A549 (cell line): Measurements from ENCODE around the gene F2RL2. TPM values are rescaled to one million over a fixed set of nuclear protein-coding genes. Genes with fewer than 3 reads are reported as not detected.

Source experiments
- ATAC-seq, 2 experiments: fragments of 200-7000 bp in 1 of 2; fragments of >200 bp in 1 of 2; cut with Nextera tagmentation in 1 of 2; cut with Tn5 transposase in 1 of 2; 3 replicates each; pipeline versions ENCODE4 v1.8.0 to v1.9.1; 2018 to 2020; ENCODE audit warnings: mild to moderate bottlenecking in 1 of 2, moderate library complexity in 1 of 2
- CTCF ChIA-PET: fragments of 300-600 bp; sonication (Branson Sonifier 250); formaldehyde crosslinking; extraction: SDS; loops from one replicate; lab custom pipeline; 2021; ENCODE audit warnings: antibody characterized with exemption, inconsistent platforms; lab: Yijun Ruan, JAX
- POLR2A ChIA-PET: fragments of 350-600 bp; formaldehyde crosslinking; extraction: SDS; loops from one replicate; lab custom pipeline; 2021; ENCODE audit warnings: antibody characterized with exemption, inconsistent platforms; lab: Yijun Ruan, JAX
- DNase-seq, 2 experiments: peaks; one replicate each; pipeline versions ENCODE4 v3.0.0 to v3.0.0-alpha.2; 2011 to 2016; ENCODE audit warnings: low read depth in 1 of 2, low spot score in 1 of 2
- FAIRE-seq: peaks from 2 replicates; lab custom pipeline; 2011; peaks lifted over from hg19 to GRCh38; lab: Jason Lieb, UNC
- H3K27ac ChIP-seq, 2 experiments: fragments of >200 bp; sonication (Bioruptor Twin); formaldehyde crosslinking; 3 replicates each; pipeline ENCODE4 v1.5.1; 2016 to 2017
- H3K4me1 ChIP-seq: fragments of >200 bp; sonication (Bioruptor Twin); formaldehyde crosslinking; 3 replicates; pipeline ENCODE4 v1.6.1; 2016
- H3K4me2 ChIP-seq: fragments of >200 bp; sonication (Bioruptor Twin); formaldehyde crosslinking; 3 replicates; pipeline ENCODE4 v1.6.1; 2016
- H3K4me3 ChIP-seq: fragments of >200 bp; sonication (Bioruptor Twin); formaldehyde crosslinking; 3 replicates; pipeline ENCODE4 v1.5.1; 2016
- H3K9me3 ChIP-seq: fragments of >200 bp; sonication (Bioruptor Twin); formaldehyde crosslinking; 3 replicates; pipeline ENCODE4 v1.6.1; 2016
- CHD2 ChIP-seq: fragments of 150-350 bp; IDR thresholded peaks from 2 replicates; pipeline ENCODE4 v1.6.1; 2014; ENCODE audit warnings: low read length; ENCODE audit not compliant: partially characterized antibody
- EHMT2 ChIP-seq: fragments of 200-600 bp; sonication (generic); IDR thresholded peaks from 2 replicates; pipeline ENCODE4 v1.6.1; 2016; ENCODE audit warnings: antibody characterized with exemption, low read depth, mild to moderate bottlenecking, moderate library complexity
- FOSB ChIP-seq: fragments of 250-450 bp; sonication (Bioruptor Pico); IDR thresholded peaks from 2 replicates; pipeline ENCODE4 v1.5.0; 2020; ENCODE audit warnings: mild to moderate bottlenecking, moderate library complexity
- FOSL2 ChIP-seq, 2 experiments: fragments of 450-650 bp in 1 of 2; fragments of >200 bp in 1 of 2; sonication (Bioruptor Twin) in 1 of 2; formaldehyde crosslinking; IDR thresholded peaks; 2 replicates each; pipeline versions ENCODE4 v1.5.0 to v1.6.1; 2016 to 2020; ENCODE audit warnings: mild to moderate bottlenecking in 1 of 2, moderate library complexity in 1 of 2
- FOXS1 ChIP-seq: fragments of 250-450 bp; sonication (Bioruptor Pico); IDR thresholded peaks from 2 replicates; pipeline ENCODE4 v1.5.0; 2020; ENCODE audit warnings: mild to moderate bottlenecking, moderate library complexity
- HDAC2 ChIP-seq: fragments of 200-600 bp; sonication (generic); IDR thresholded peaks from 2 replicates; pipeline ENCODE4 v1.6.1; 2016
- HEYL ChIP-seq: fragments of 250-450 bp; sonication (Bioruptor Pico); IDR thresholded peaks from 2 replicates; pipeline ENCODE4 v1.8.0; 2021; ENCODE audit warnings: mild to moderate bottlenecking, moderate library complexity
- KDM5A ChIP-seq: fragments of 200-600 bp; sonication (generic); IDR thresholded peaks from 2 replicates; pipeline ENCODE4 v1.6.1; 2016; ENCODE audit warnings: antibody characterized with exemption, mild to moderate bottlenecking
- MYC ChIP-seq: IDR thresholded peaks from 2 replicates; pipeline ENCODE4 v1.6.1; 2012; ENCODE audit warnings: mild to moderate bottlenecking, inconsistent platforms, low read length, improper control_type of control experiment, borderline replicate concordance
- POLR2A ChIP-seq: IDR thresholded peaks from 2 replicates; pipeline ENCODE4 v1.6.1; 2012; ENCODE audit warnings: mild to moderate bottlenecking, low read length
- RAD21 ChIP-seq, 2 experiments: fragments of >200 bp in 1 of 2; sonication (Bioruptor Twin) in 1 of 2; formaldehyde crosslinking in 1 of 2; IDR thresholded peaks in 1 of 2; conservative IDR thresholded peaks in 1 of 2; 2 replicates in 1 of 2; 3 replicates in 1 of 2; pipeline ENCODE4 v1.6.1; 2012 to 2018; ENCODE audit warnings: inconsistent platforms in 1 of 2
- SMC3 ChIP-seq: fragments of >200 bp; sonication (Bioruptor Twin); formaldehyde crosslinking; IDR thresholded peaks from 3 replicates; pipeline ENCODE4 v1.6.1; 2018; ENCODE audit warnings: inconsistent platforms
- ZSCAN20 ChIP-seq: fragments of 250-450 bp; sonication (Bioruptor Pico); IDR thresholded peaks from 2 replicates; pipeline ENCODE4 v1.8.0; 2022; ENCODE audit warnings: mild to moderate bottlenecking, moderate library complexity
- WGBS: methylation state at CpG from one replicate; pipeline ENCODE4 v1.1.6; 2017; ENCODE audit errors: missing lambda C conversion rate; 5-methylcytosine and 5-hydroxymethylcytosine counted together
- polyA plus RNA-seq, 4 experiments: library from polyadenylated mRNA; depleted of rRNA in 3 of 4; stranded (reverse); fragments of >200 nt; fragmentation: RNase III in 1 of 4; extraction: RNeasy Plus Mini Kit Qiagen cat#74134 plus additional on column Dnase treatment in 1 of 4; gene quantifications; 2 replicates in 3 of 4; 3 replicates in 1 of 4; pipeline ENCODE4 v1.2.3, GENCODE V29; 2011 to 2017
- TF ChIP-seq, protein P1 (sequence below): fragments of 200-600 bp; sonication (generic); IDR thresholded peaks from 2 replicates; pipeline ENCODE4 v1.6.1; 2016; ENCODE audit warnings: antibody characterized with exemption, mild to moderate bottlenecking, moderate library complexity
- TF ChIP-seq, protein P2 (sequence below): fragments of >200 bp; sonication (Bioruptor Twin); formaldehyde crosslinking; IDR thresholded peaks from 3 replicates; pipeline ENCODE4 v1.6.1; 2016
- TF ChIP-seq, protein P3 (sequence below): fragments of >200 bp; sonication (Bioruptor Twin); formaldehyde crosslinking; IDR thresholded peaks from 3 replicates; pipeline ENCODE4 v1.5.1; 2016
- TF ChIP-seq, protein P4 (sequence below): fragments of 250-450 bp; sonication (Bioruptor Pico); IDR thresholded peaks from 2 replicates; pipeline ENCODE4 v1.5.0; 2021; ENCODE audit warnings: mild to moderate bottlenecking, moderate library complexity, borderline replicate concordance
- TF ChIP-seq, protein P5 (sequence below): fragments of >200 bp; sonication (Bioruptor Twin); formaldehyde crosslinking; IDR thresholded peaks from 2 replicates; pipeline ENCODE4 v1.6.1; 2016
- TF ChIP-seq, protein P6 (sequence below): fragments of 450-650 bp; IDR thresholded peaks from 2 replicates; pipeline ENCODE4 v1.6.1; 2014; ENCODE audit warnings: antibody characterized with exemption
- TF ChIP-seq, protein P7 (sequence below): IDR thresholded peaks from 2 replicates; pipeline ENCODE4 v1.6.1; 2012; ENCODE audit warnings: low read depth, borderline replicate concordance

The F2RL2 gene
- polyA plus RNA-seq, 2 of the 4 experiments (the other 2 are of a cell fraction), result 6.3 to 44.7 TPM

DNA sequence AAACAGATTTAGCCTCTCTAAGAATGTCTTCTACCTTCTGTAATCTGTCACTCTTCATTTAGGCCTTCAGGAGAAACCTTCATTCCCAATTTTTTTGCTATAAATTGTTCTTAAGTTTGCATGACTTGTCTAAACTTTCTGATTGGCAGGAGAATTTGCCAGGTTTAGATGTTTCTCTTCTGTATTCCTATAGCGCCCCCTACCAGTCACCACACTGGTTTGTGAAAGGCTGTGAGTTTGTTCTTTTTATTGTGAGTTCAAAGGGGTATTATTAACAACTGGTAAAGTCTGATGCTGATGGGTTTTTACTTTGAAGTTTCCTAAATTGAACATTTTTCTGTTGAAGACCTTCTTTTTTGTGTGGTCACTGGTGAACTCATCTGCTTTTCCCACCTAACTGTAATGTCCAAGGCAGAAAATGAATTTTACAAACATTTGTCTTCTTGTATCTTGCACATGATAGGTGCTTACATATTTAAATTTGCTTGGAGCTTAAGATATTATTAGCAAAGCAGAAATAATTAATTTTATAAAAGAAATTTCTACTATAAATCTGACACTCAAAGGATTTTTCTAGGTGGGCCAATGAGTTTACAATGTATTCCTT, 18.4 kb upstream of the F2RL2 start:
- FAIRE-seq (no peak), DNase-seq (peak; percentile 58 to 80), ATAC-seq (peak; percentile 62 to 85; a peak in 5 of 6 replicates)
- H3K4me2 ChIP-seq, result no peak overlapping the region
- H3K4me1 ChIP-seq, result no peaks in the 10 kb centered on the region
- CTCF ChIA-PET, result interaction anchor here (0.7 to 4.1 kb wide), 13 partner anchors 12 to 238 kb away, joined by 3 to 42 read pairs (median 5); partner anchors contain the start of gene IQGAP2
- H3K27ac ChIP-seq, result no peak overlapping the region
- POLR2A ChIA-PET, result no interaction called here
- no peak overlapping the region for H3K4me3 ChIP-seq
- no peak for TF ChIP-seq POLR2A
- no peak for TF ChIP-seq FOXS1 (CRISPR knock-in tag)
- TF ChIP-seq, protein P1, sequence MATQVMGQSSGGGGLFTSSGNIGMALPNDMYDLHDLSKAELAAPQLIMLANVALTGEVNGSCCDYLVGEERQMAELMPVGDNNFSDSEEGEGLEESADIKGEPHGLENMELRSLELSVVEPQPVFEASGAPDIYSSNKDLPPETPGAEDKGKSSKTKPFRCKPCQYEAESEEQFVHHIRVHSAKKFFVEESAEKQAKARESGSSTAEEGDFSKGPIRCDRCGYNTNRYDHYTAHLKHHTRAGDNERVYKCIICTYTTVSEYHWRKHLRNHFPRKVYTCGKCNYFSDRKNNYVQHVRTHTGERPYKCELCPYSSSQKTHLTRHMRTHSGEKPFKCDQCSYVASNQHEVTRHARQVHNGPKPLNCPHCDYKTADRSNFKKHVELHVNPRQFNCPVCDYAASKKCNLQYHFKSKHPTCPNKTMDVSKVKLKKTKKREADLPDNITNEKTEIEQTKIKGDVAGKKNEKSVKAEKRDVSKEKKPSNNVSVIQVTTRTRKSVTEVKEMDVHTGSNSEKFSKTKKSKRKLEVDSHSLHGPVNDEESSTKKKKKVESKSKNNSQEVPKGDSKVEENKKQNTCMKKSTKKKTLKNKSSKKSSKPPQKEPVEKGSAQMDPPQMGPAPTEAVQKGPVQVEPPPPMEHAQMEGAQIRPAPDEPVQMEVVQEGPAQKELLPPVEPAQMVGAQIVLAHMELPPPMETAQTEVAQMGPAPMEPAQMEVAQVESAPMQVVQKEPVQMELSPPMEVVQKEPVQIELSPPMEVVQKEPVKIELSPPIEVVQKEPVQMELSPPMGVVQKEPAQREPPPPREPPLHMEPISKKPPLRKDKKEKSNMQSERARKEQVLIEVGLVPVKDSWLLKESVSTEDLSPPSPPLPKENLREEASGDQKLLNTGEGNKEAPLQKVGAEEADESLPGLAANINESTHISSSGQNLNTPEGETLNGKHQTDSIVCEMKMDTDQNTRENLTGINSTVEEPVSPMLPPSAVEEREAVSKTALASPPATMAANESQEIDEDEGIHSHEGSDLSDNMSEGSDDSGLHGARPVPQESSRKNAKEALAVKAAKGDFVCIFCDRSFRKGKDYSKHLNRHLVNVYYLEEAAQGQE, result no peak
- TF ChIP-seq, protein P2, sequence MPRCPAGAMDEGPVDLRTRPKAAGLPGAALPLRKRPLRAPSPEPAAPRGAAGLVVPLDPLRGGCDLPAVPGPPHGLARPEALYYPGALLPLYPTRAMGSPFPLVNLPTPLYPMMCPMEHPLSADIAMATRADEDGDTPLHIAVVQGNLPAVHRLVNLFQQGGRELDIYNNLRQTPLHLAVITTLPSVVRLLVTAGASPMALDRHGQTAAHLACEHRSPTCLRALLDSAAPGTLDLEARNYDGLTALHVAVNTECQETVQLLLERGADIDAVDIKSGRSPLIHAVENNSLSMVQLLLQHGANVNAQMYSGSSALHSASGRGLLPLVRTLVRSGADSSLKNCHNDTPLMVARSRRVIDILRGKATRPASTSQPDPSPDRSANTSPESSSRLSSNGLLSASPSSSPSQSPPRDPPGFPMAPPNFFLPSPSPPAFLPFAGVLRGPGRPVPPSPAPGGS, result no peak
- TF ChIP-seq SMC3, result peak; percentile 86
- TF ChIP-seq EHMT2, result no peak
- TF ChIP-seq FOSL2 (IDR thresholded peaks at IDR 0.05), result no peak
- TF ChIP-seq FOSL2 (CRISPR knock-in tag; IDR thresholded peaks at IDR 0.05), result no peak
- TF ChIP-seq RAD21 (conservative IDR thresholded peaks at IDR 0.05 in 1 of 2, IDR thresholded peaks at IDR 0.05 in 1 of 2), result peak; percentile 87 to 93
- TF ChIP-seq, protein P3, sequence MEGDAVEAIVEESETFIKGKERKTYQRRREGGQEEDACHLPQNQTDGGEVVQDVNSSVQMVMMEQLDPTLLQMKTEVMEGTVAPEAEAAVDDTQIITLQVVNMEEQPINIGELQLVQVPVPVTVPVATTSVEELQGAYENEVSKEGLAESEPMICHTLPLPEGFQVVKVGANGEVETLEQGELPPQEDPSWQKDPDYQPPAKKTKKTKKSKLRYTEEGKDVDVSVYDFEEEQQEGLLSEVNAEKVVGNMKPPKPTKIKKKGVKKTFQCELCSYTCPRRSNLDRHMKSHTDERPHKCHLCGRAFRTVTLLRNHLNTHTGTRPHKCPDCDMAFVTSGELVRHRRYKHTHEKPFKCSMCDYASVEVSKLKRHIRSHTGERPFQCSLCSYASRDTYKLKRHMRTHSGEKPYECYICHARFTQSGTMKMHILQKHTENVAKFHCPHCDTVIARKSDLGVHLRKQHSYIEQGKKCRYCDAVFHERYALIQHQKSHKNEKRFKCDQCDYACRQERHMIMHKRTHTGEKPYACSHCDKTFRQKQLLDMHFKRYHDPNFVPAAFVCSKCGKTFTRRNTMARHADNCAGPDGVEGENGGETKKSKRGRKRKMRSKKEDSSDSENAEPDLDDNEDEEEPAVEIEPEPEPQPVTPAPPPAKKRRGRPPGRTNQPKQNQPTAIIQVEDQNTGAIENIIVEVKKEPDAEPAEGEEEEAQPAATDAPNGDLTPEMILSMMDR, result peak; percentile 86
- no peak for TF ChIP-seq FOSB
- TF ChIP-seq HDAC2, result no peak
- 0 out of 2 replicates have a peak, but pooled peaks have one; percentile 18 for TF ChIP-seq KDM5A
- no peak for TF ChIP-seq CHD2
- TF ChIP-seq HEYL (CRISPR knock-in tag), result no peak
- TF ChIP-seq, protein P4, sequence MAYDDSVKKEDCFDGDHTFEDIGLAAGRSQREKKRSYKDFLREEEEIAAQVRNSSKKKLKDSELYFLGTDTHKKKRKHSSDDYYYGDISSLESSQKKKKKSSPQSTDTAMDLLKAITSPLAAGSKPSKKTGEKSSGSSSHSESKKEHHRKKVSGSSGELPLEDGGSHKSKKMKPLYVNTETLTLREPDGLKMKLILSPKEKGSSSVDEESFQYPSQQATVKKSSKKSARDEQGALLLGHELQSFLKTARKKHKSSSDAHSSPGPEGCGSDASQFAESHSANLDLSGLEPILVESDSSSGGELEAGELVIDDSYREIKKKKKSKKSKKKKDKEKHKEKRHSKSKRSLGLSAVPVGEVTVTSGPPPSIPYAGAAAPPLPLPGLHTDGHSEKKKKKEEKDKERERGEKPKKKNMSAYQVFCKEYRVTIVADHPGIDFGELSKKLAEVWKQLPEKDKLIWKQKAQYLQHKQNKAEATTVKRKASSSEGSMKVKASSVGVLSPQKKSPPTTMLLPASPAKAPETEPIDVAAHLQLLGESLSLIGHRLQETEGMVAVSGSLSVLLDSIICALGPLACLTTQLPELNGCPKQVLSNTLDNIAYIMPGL, result no peak
- TF ChIP-seq, protein P5, sequence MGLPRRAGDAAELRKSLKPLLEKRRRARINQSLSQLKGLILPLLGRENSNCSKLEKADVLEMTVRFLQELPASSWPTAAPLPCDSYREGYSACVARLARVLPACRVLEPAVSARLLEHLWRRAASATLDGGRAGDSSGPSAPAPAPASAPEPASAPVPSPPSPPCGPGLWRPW, result no peak
- no peak for TF ChIP-seq MYC
- TF ChIP-seq, protein P6, sequence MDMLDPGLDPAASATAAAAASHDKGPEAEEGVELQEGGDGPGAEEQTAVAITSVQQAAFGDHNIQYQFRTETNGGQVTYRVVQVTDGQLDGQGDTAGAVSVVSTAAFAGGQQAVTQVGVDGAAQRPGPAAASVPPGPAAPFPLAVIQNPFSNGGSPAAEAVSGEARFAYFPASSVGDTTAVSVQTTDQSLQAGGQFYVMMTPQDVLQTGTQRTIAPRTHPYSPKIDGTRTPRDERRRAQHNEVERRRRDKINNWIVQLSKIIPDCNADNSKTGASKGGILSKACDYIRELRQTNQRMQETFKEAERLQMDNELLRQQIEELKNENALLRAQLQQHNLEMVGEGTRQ, result no peak
- no peak for TF ChIP-seq ZSCAN20 (CRISPR knock-in tag)
- TF ChIP-seq, protein P7, sequence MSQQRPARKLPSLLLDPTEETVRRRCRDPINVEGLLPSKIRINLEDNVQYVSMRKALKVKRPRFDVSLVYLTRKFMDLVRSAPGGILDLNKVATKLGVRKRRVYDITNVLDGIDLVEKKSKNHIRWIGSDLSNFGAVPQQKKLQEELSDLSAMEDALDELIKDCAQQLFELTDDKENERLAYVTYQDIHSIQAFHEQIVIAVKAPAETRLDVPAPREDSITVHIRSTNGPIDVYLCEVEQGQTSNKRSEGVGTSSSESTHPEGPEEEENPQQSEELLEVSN, result no peak
- TF ChIP-seq, all 56 proteins: peak for 4
- WGBS, result 3% methylated on average over 1 of the region's 1 CpG
- H3K9me3 ChIP-seq, result no peaks in the 10 kb centered on the region
